H1 (cell line): ENCODE measurements around the gene TEX2. TPM values are rescaled to one million over a fixed set of nuclear protein-coding genes. Genes with fewer than 3 reads are reported as not detected.

Experiments
- CTCF ChIA-PET: fragments of 300-600 bp; sonication (Branson Sonifier 250); formaldehyde crosslinking; loops from one replicate; lab custom pipeline; 2021; ENCODE audit not compliant: partially characterized antibody; lab: Charles Lee
- POLR2A ChIA-PET: fragments of 300-600 bp; sonication (Branson Sonifier 250); formaldehyde crosslinking; loops from one replicate; lab custom pipeline; 2021; ENCODE audit warnings: inconsistent platforms; ENCODE audit not compliant: partially characterized antibody; lab: Charles Lee
- DNase-seq, 2 experiments: peaks; one replicate each; pipeline versions ENCODE4 v3.0.0 to v3.0.0-alpha.2; 2010 to 2022; ENCODE audit warnings: low spot score in 2 of 2, low read depth in 1 of 2, mixed read lengths in 1 of 2
- FAIRE-seq: peaks from 2 replicates; lab custom pipeline; 2011; peaks lifted over from hg19 to GRCh38; lab: Jason Lieb, UNC
- H2AFZ ChIP-seq: 2 replicates; pipeline ENCODE4 v1.8.1; 2012; ENCODE audit warnings: low read length, inconsistent platforms
- H2AK5ac ChIP-seq: 2 replicates; pipeline ENCODE4 v1.6.1; 2013; ENCODE audit warnings: low read depth, low read length
- H2BK120ac ChIP-seq: replicated peaks from 2 replicates; pipeline ENCODE3; 2013; ENCODE audit warnings: low read depth, low read length, inconsistent platforms
- H2BK12ac ChIP-seq: 2 replicates; pipeline ENCODE4 v1.6.1; 2013; ENCODE audit warnings: low read depth, low read length
- H2BK15ac ChIP-seq: 2 replicates; pipeline ENCODE4 v1.6.1; 2013; ENCODE audit warnings: low read length
- H2BK20ac ChIP-seq: 2 replicates; pipeline ENCODE4 v1.6.1; 2013; ENCODE audit warnings: low read length
- H2BK5ac ChIP-seq: 2 replicates; pipeline ENCODE4 v1.6.1; 2013; ENCODE audit warnings: low read depth, low read length
- H3K14ac ChIP-seq: 2 replicates; pipeline ENCODE4 v1.6.1; 2013; ENCODE audit warnings: inconsistent platforms; ENCODE audit not compliant: insufficient read length
- H3K18ac ChIP-seq: 2 replicates; pipeline ENCODE4 v1.6.1; 2013; ENCODE audit warnings: low read length; ENCODE audit errors: extremely low read depth
- H3K23ac ChIP-seq: 2 replicates; pipeline ENCODE4 v1.6.1; 2013; ENCODE audit warnings: inconsistent platforms; ENCODE audit not compliant: insufficient read length
- H3K23me2 ChIP-seq: 2 replicates; pipeline ENCODE4 v1.6.1; 2013; ENCODE audit warnings: low read depth, low read length
- H3K27ac ChIP-seq: 2 replicates; pipeline ENCODE4 v1.6.1; 2011; ENCODE audit warnings: low read depth, low read length, inconsistent platforms
- H3K27me3 ChIP-seq, 4 experiments: replicated peaks in 1 of 4; 1 replicate in 1 of 4; 2 replicates in 3 of 4; pipeline versions ENCODE4 v1.6.1 to v1.8.1; 2011 to 2013; ENCODE audit warnings: low read length in 3 of 4, mild to moderate bottlenecking in 3 of 4, inconsistent platforms in 2 of 4, mixed read lengths in 2 of 4, moderate library complexity in 1 of 4; ENCODE audit not compliant: control insufficient read depth in 3 of 4, insufficient read depth in 3 of 4; ENCODE audit errors: extremely low read depth in 1 of 4
- H3K36me3 ChIP-seq, 4 experiments: 2 replicates each; pipeline versions ENCODE4 v1.6.1 to v1.8.1; 2011 to 2013; ENCODE audit warnings: mild to moderate bottlenecking in 4 of 4, low read length in 3 of 4, moderate library complexity in 2 of 4, control low read depth in 1 of 4, inconsistent platforms in 1 of 4; ENCODE audit not compliant: insufficient read depth in 4 of 4, control insufficient read depth in 2 of 4
- H3K4ac ChIP-seq: replicated peaks from 2 replicates; pipeline ENCODE3; 2013; ENCODE audit warnings: low read length, low read depth, mixed read lengths, inconsistent platforms; ENCODE audit not compliant: insufficient read length
- H3K4me1 ChIP-seq, 4 experiments: replicated peaks in 1 of 4; 1 replicate in 1 of 4; 2 replicates in 3 of 4; pipeline versions ENCODE4 v1.6.1 to v1.8.1; 2011 to 2013; ENCODE audit warnings: low read length in 3 of 4, inconsistent platforms in 2 of 4, mixed read lengths in 1 of 4; ENCODE audit not compliant: insufficient read depth in 4 of 4, control insufficient read depth in 3 of 4
- H3K4me2 ChIP-seq, 2 experiments: 2 replicates each; pipeline versions ENCODE4 v1.6.1 to v1.8.1; 2011 to 2013; ENCODE audit warnings: low read depth in 2 of 2, low read length in 2 of 2, control low read depth in 1 of 2, inconsistent platforms in 1 of 2, mild to moderate bottlenecking in 1 of 2; ENCODE audit not compliant: insufficient read depth in 1 of 2
- H3K4me3 ChIP-seq, 4 experiments: fragments of 200-600, 300-600 bp in 1 of 4; sonication (generic), shearing (Covaris generic), sonication (Bioruptor Twin) in 1 of 4; 2 replicates each; pipeline versions ENCODE4 v1.5.1 to v1.8.1; 2011 to 2016; ENCODE audit warnings: low read length in 4 of 4, low read depth in 3 of 4, control low read depth in 2 of 4, inconsistent platforms in 2 of 4, mild to moderate bottlenecking in 2 of 4, mixed read lengths in 1 of 4, moderate library complexity in 1 of 4; ENCODE audit not compliant: insufficient read depth in 2 of 4; ENCODE audit errors: extremely low read depth in 1 of 4
- H3K56ac ChIP-seq: replicated peaks from 2 replicates; pipeline ENCODE3; 2013; ENCODE audit warnings: low read depth, mild to moderate bottlenecking, mixed read lengths, low read length, inconsistent platforms; ENCODE audit not compliant: insufficient read length
- H3K79me1 ChIP-seq: 2 replicates; pipeline ENCODE4 v1.6.1; 2013; ENCODE audit warnings: low read depth, low read length, control low read depth
- H3K79me2 ChIP-seq, 2 experiments: 2 replicates each; pipeline versions ENCODE4 v1.6.1 to v1.8.1; 2012 to 2013; ENCODE audit warnings: low read length in 2 of 2, mild to moderate bottlenecking in 2 of 2, inconsistent platforms in 1 of 2; ENCODE audit not compliant: insufficient read depth in 2 of 2, control insufficient read depth in 1 of 2
- H3K9ac ChIP-seq, 4 experiments: replicated peaks in 1 of 4; 1 replicate in 1 of 4; 2 replicates in 3 of 4; pipeline versions ENCODE4 v1.6.1 to v1.8.1; 2011 to 2013; ENCODE audit warnings: low read depth in 3 of 4, low read length in 3 of 4, control low read depth in 2 of 4, mild to moderate bottlenecking in 2 of 4, moderate library complexity in 2 of 4, inconsistent platforms in 1 of 4; ENCODE audit errors: extremely low read depth in 1 of 4
- H3K9me3 ChIP-seq, 2 experiments: 2 replicates each; pipeline versions ENCODE4 v1.6.1 to v1.8.1; 2012 to 2013; ENCODE audit warnings: mild to moderate bottlenecking in 2 of 2, moderate library complexity in 2 of 2, control low read depth in 1 of 2, inconsistent platforms in 1 of 2, low read depth in 1 of 2, low read length in 1 of 2, mixed read lengths in 1 of 2; ENCODE audit not compliant: insufficient read depth in 2 of 2
- H4K20me1 ChIP-seq, 2 experiments: replicated peaks in 1 of 2; 2 replicates each; pipeline versions ENCODE3 to v1.8.1; 2011 to 2013; ENCODE audit warnings: inconsistent platforms in 2 of 2, low read length in 2 of 2, mild to moderate bottlenecking in 1 of 2; ENCODE audit not compliant: insufficient read depth in 2 of 2, control insufficient read depth in 1 of 2
- H4K5ac ChIP-seq: 2 replicates; pipeline ENCODE4 v1.6.1; 2013; ENCODE audit warnings: low read length, low read depth, mixed read lengths, inconsistent platforms; ENCODE audit not compliant: insufficient read length
- H4K8ac ChIP-seq: 2 replicates; pipeline ENCODE4 v1.8.0; 2013; ENCODE audit warnings: mild to moderate bottlenecking, moderate library complexity, low read length, inconsistent platforms; ENCODE audit not compliant: insufficient read depth; ENCODE audit errors: extremely low read depth
- H4K91ac ChIP-seq: replicated peaks from 2 replicates; pipeline ENCODE3; 2013; ENCODE audit warnings: low read length, mixed read lengths, inconsistent platforms; ENCODE audit not compliant: insufficient read length
- BACH1 ChIP-seq: IDR thresholded peaks from 2 replicates; pipeline ENCODE4 v1.6.1; 2012; ENCODE audit warnings: low read length, improper control_type of control experiment
- BCL11A ChIP-seq, 2 experiments: IDR thresholded peaks; one replicate each; pipeline ENCODE4 v1.6.1; 2011; ENCODE audit warnings: low read depth in 2 of 2, low read length in 2 of 2, mild to moderate bottlenecking in 2 of 2
- EGR1 ChIP-seq: IDR thresholded peaks from 2 replicates; pipeline ENCODE4 v1.6.1; 2011; ENCODE audit warnings: low read depth, low read length, borderline replicate concordance
- EP300 ChIP-seq, 2 experiments: IDR thresholded peaks; 1 replicate in 1 of 2; 2 replicates in 1 of 2; pipeline ENCODE4 v1.6.1; 2011 to 2012; ENCODE audit warnings: low read depth in 2 of 2, low read length in 2 of 2, mild to moderate bottlenecking in 2 of 2, borderline replicate concordance in 1 of 2, inconsistent platforms in 1 of 2, moderate library complexity in 1 of 2
- FOSL1 ChIP-seq: IDR thresholded peaks from 2 replicates; pipeline ENCODE4 v1.6.1; 2011; ENCODE audit warnings: mild to moderate bottlenecking, low read depth, low read length, moderate library complexity; ENCODE audit not compliant: insufficient read depth
- HDAC2 ChIP-seq, 2 experiments: fragments of 300-600 bp in 1 of 2; sonication (generic) in 1 of 2; IDR thresholded peaks; 2 replicates each; pipeline ENCODE4 v1.6.1; 2011 to 2012; ENCODE audit warnings: low read depth in 2 of 2, low read length in 2 of 2, mild to moderate bottlenecking in 2 of 2, moderate library complexity in 2 of 2, borderline replicate concordance in 1 of 2, inconsistent platforms in 1 of 2
- SAP30 ChIP-seq: fragments of 300-600 bp; sonication (generic); IDR thresholded peaks from 2 replicates; pipeline ENCODE4 v1.7.1; 2012; ENCODE audit warnings: low read length, moderate library complexity, mild to moderate bottlenecking, inconsistent platforms; ENCODE audit not compliant: insufficient read depth, insufficient replicate concordance
- WGBS, 2 experiments: shearing (Covaris generic) in 1 of 2; methylation state at CpG; one replicate each; pipeline versions ENCODE4 v1.1.6 to v1.1.7; 2013 to 2015; ENCODE audit warnings: low lambda C conversion rate in 2 of 2, mixed read lengths in 2 of 2, inconsistent platforms in 1 of 2, low coverage in 1 of 2, missing lambda C conversion rate in 1 of 2; ENCODE audit not compliant: insufficient replicate concordance in 2 of 2, insufficient coverage in 1 of 2, insufficient read length in 1 of 2; ENCODE audit errors: extremely low coverage in 1 of 2, missing lambda C conversion rate in 1 of 2; 5-methylcytosine and 5-hydroxymethylcytosine counted together
- polyA plus RNA-seq, 7 experiments: library from polyadenylated mRNA; depleted of rRNA in 3 of 7; stranded (reverse) in 5 of 7; unstranded in 2 of 7; fragments of >200 nt in 5 of 7; fragments of 200-250 nt in 2 of 7; gene quantifications; 1 replicate in 5 of 7; 2 replicates in 1 of 7; 4 replicates in 1 of 7; pipeline versions ENCODE4 v1.2.1 to v1.2.3, GENCODE V29; 2011 to 2013; ENCODE audit warnings: missing spikeins in 2 of 7, mixed read lengths in 2 of 7
- total RNA-seq: library from RNA; stranded (reverse); fragmentation: NEBNext Ultra II Directional; extraction: Animal tissue kit (Norgen Biotek cat#: 25700); gene quantifications from 2 replicates; pipeline ENCODE4 v1.2.1, GENCODE V29; 2021
- TF ChIP-seq, protein P1 (sequence below): IDR thresholded peaks from 2 replicates; pipeline ENCODE4 v1.6.1; 2012; ENCODE audit warnings: inconsistent platforms
- TF ChIP-seq, protein P2 (sequence below): IDR thresholded peaks from 2 replicates; pipeline ENCODE4 v1.6.1; 2012; ENCODE audit warnings: inconsistent platforms

TEX2 gene
- total and polyA plus RNA-seq, 2 of the 8 experiments (the other 6 are each of a cell fraction or from before 2014, with no cell fraction given): 6.1 to 15.6 TPM

DNA sequence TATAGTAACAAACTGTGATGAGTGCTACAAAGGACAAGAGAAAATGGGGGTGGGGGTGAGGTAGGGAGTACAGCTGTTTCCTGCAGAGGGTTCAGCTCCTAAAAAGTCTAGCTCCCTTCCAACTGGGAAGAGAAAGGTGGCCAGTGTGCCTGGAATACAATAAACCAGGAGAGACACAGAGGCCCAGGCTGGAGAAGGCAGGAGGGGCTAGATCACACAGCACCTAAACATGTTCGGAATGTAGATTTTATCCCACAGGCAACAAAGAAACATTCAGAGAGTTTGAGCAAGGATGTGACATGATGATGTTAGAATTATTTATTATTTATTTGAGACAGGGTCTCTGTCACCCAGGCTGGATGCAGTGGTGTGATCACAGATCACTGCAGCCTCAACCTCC, 10.2 kb downstream of the TEX2 start:
- FAIRE-seq: no peak
- Histone ChIP-seq H3K9ac (no peak overlapping the region), H3K79me2 (peaks cover 3 to 12% of the 10 kb centered on the region in 2 experiments; a peak in 1 of 4 replicates), H3K14ac (no peak overlapping the region), H3K56ac (no peak overlapping the region), H2AFZ (no peak overlapping the region), H3K4me1 (peaks cover 0 to 3% (median 1%) of the 10 kb centered on the region in 4 experiments; a peak in 2 of 7 replicates), H4K20me1 (peaks cover 0 to 6% of the 10 kb centered on the region in 2 experiments), H3K18ac (no peak overlapping the region), H3K9me3 (no peaks in the 10 kb centered on the region), H3K4me3 (no peak overlapping the region), H4K5ac (no peak overlapping the region), H2BK12ac (no peak overlapping the region), H3K23ac (no peak overlapping the region), H3K4ac (no peak overlapping the region), H2BK15ac (no peak overlapping the region), H3K36me3 (no peaks in the 10 kb centered on the region), H2BK20ac (no peak overlapping the region), H2AK5ac (no peak overlapping the region), H3K23me2 (no peaks in the 10 kb centered on the region), H2BK5ac (no peak overlapping the region), H3K79me1 (no peaks in the 10 kb centered on the region; the same call in 1 of the 2 replicates), H2BK120ac (no peak overlapping the region), H4K91ac (no peak overlapping the region), H3K4me2 (no peak overlapping the region), H3K27me3 (no peaks in the 10 kb centered on the region), H4K8ac (no peak overlapping the region), H3K27ac (no peak overlapping the region)
- WGBS, 2 experiments: 100% methylated on average over 1 of the region's 1 CpG; no CpG with 5 or more reads in 1 of the 2 experiments
- DNase-seq: no peak
- POLR2A ChIA-PET: no interaction called here
- CTCF ChIA-PET: interaction anchor here (1.0 kb wide), 1 partner anchor 19 kb away, joined by 4 read pairs; no protein-coding TSS in a partner anchor
- no peak for TF ChIP-seq EGR1
- TF ChIP-seq, protein P1, sequence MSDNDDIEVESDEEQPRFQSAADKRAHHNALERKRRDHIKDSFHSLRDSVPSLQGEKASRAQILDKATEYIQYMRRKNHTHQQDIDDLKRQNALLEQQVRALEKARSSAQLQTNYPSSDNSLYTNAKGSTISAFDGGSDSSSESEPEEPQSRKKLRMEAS: no peak
- TF ChIP-seq SAP30: no peak
- no peak for TF ChIP-seq EP300 (IDR thresholded peaks at IDR 0.05; ENCODE audit: borderline replicate concordance in 1 of 2, low read depth in 2 of 2, low read length in 2 of 2)
- TF ChIP-seq, protein P2, sequence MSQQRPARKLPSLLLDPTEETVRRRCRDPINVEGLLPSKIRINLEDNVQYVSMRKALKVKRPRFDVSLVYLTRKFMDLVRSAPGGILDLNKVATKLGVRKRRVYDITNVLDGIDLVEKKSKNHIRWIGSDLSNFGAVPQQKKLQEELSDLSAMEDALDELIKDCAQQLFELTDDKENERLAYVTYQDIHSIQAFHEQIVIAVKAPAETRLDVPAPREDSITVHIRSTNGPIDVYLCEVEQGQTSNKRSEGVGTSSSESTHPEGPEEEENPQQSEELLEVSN: no peak
- no peak for TF ChIP-seq BACH1
- TF ChIP-seq HDAC2 (IDR thresholded peaks at IDR 0.05; ENCODE audit: borderline replicate concordance in 1 of 2, low read depth in 2 of 2, low read length in 2 of 2): no peak
- no peak for TF ChIP-seq BCL11A (IDR thresholded peaks at IDR 0.05; ENCODE audit: low read depth in 2 of 2, low read length in 2 of 2)
- TF ChIP-seq FOSL1: no peak
